MCF 10A (cell line): ENCODE results near the gene NUDT5. TPM values are rescaled to one million over a fixed set of nuclear protein-coding genes. Genes with fewer than 3 reads are reported as not detected.
A peak's percentile ranks its signal among the peaks of the same experiment; 100 is the strongest.

ENCODE experiments used
- BruUV-seq: library from RNA; stranded (reverse); fragments of 400-500 nt; replicated peaks from 2 replicates; lab custom pipeline; 2021; lab: Mats Ljungman, UMichigan
- CTCF ChIA-PET: fragments of 300-600 bp; sonication (Branson Sonifier 250); formaldehyde crosslinking; extraction: SDS; loops from one replicate; lab custom pipeline; 2021; ENCODE audit warnings: antibody characterized with exemption, inconsistent platforms; lab: Yijun Ruan, JAX
- POLR2A ChIA-PET: fragments of 300-600, 350-650 bp; sonication (Branson Sonifier 250); formaldehyde crosslinking; extraction: SDS; loops from one replicate; lab custom pipeline; 2020; ENCODE audit warnings: antibody characterized with exemption, inconsistent platforms; lab: Yijun Ruan, JAX
- DNase-seq: peaks from one replicate; pipeline ENCODE4 v3.0.0-alpha.2; 2018; ENCODE audit not compliant: unreplicated experiment
- H3K27ac Mint-ChIP-seq: one replicate; pipeline ENCODE4 v1.8.0; 2022; ENCODE audit warnings: mild to moderate bottlenecking, low read depth, mixed read lengths; ENCODE audit not compliant: unreplicated experiment
- H3K27me3 Mint-ChIP-seq: one replicate; pipeline ENCODE4 v1.8.0; 2022; ENCODE audit warnings: mixed read lengths; ENCODE audit not compliant: insufficient read depth, unreplicated experiment
- H3K36me3 Mint-ChIP-seq: one replicate; pipeline ENCODE4 v1.8.0; 2022; ENCODE audit warnings: mild to moderate bottlenecking, moderate library complexity, mixed read lengths; ENCODE audit not compliant: insufficient read depth, unreplicated experiment
- H3K4me1 Mint-ChIP-seq: one replicate; pipeline ENCODE4 v1.8.0; 2022; ENCODE audit warnings: mixed read lengths; ENCODE audit not compliant: insufficient read depth, unreplicated experiment
- H3K4me3 Mint-ChIP-seq: one replicate; pipeline ENCODE4 v1.8.0; 2022; ENCODE audit warnings: mild to moderate bottlenecking, moderate library complexity, mixed read lengths; ENCODE audit not compliant: unreplicated experiment
- H3K9me3 Mint-ChIP-seq: one replicate; pipeline ENCODE4 v1.8.0; 2022; ENCODE audit warnings: mixed read lengths; ENCODE audit not compliant: unreplicated experiment
- intact Hi-C: fragments of 100-400 bp; cut with micrococcal nuclease; formaldehyde crosslinking; loops from 2 replicates; pipeline ENCODE4 v1.14.1; 2022
- total RNA-seq: library from RNA; stranded (reverse); gene quantifications from 2 replicates; pipeline ENCODE4 v1.2.3, GENCODE V29; 2022
- TF ChIP-seq, protein P1 (sequence below): fragments of 200-600 bp; IDR thresholded peaks from one replicate; pipeline ENCODE4 v1.8.0; 2022; ENCODE audit warnings: antibody characterized with exemption, mild to moderate bottlenecking; ENCODE audit not compliant: unreplicated experiment

NUDT5 gene
- total RNA-seq, 1 experiment from 2014 or later: 84.2 TPM

DNA sequence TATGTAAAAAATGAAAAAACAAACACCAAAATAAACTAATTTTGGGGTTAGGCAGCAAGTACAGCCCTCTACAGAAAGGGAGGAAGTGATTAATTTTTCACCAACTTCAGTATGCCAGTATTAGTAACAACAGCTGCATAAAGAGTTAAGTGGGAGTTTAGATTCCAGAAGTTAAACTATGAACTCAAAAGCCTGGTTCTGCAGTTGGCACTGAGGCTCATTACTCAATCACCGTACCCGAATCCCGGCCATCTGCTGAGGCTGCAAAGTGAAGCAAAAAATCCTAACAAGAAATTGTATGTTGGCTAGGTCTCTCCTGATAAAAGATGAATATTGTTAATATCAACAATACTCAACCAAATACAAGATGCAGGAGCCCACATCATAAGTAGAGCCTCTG, 4.0 kb downstream of the NUDT5 start:
- peak; percentile 18 for DNase-seq
- H3K9me3 Mint-ChIP-seq: no peaks in the 10 kb centered on the region
- no peaks in the 10 kb centered on the region for H3K27me3 Mint-ChIP-seq
- no peak overlapping the region for H3K4me3 Mint-ChIP-seq
- TF ChIP-seq, protein P1, sequence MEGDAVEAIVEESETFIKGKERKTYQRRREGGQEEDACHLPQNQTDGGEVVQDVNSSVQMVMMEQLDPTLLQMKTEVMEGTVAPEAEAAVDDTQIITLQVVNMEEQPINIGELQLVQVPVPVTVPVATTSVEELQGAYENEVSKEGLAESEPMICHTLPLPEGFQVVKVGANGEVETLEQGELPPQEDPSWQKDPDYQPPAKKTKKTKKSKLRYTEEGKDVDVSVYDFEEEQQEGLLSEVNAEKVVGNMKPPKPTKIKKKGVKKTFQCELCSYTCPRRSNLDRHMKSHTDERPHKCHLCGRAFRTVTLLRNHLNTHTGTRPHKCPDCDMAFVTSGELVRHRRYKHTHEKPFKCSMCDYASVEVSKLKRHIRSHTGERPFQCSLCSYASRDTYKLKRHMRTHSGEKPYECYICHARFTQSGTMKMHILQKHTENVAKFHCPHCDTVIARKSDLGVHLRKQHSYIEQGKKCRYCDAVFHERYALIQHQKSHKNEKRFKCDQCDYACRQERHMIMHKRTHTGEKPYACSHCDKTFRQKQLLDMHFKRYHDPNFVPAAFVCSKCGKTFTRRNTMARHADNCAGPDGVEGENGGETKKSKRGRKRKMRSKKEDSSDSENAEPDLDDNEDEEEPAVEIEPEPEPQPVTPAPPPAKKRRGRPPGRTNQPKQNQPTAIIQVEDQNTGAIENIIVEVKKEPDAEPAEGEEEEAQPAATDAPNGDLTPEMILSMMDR: no peak
- peaks cover 22% of the 10 kb centered on the region for H3K4me1 Mint-ChIP-seq
- no peak overlapping the region for H3K27ac Mint-ChIP-seq
- POLR2A ChIA-PET: interaction anchor here (0.7 kb wide), 1 partner anchor 12 kb away, joined by 3 read pairs; no protein-coding TSS in a partner anchor
- intact Hi-C loops: loop anchor here (10.0 kb wide), 1 partner anchor 407 kb away; no protein-coding TSS in a partner anchor
- CTCF ChIA-PET: no interaction called here
- H3K36me3 Mint-ChIP-seq: peaks cover 37% of the 10 kb centered on the region
- no TSS peak for BruUV-seq

DNA sequence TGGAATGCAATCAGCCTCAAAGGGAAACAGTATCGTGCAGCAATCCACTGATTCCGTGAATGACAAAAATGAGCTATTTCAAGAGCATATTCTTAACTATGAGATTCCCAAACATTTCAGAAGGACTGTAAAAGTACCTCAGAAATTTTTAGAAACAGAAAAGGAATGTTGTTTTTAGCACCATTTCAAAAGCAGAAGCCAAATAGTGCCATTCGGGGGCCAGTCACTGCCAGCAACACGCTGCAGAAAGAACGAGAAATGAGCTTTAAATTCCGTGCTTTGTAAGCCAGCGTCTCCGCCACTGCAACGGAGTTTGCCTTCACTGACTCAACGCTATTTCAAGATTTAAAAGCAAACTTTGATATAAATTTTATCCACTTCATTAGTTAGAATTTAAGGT, 6.3 kb downstream of the NUDT5 start:
- CTCF ChIA-PET: no interaction called here
- H3K36me3 Mint-ChIP-seq: peaks cover 60% of the 10 kb centered on the region
- H3K4me3 Mint-ChIP-seq: no peak overlapping the region
- no peaks in the 10 kb centered on the region for H3K9me3 Mint-ChIP-seq
- H3K27me3 Mint-ChIP-seq: no peaks in the 10 kb centered on the region
- POLR2A ChIA-PET: interaction anchor here (1.1 kb wide), 1 partner anchor 9 kb away, joined by 6 read pairs; no protein-coding TSS in a partner anchor
- intact Hi-C loops: no loop called here
- H3K4me1 Mint-ChIP-seq: peaks cover 18% of the 10 kb centered on the region
- TF ChIP-seq, protein P1: no peak
- no peak for DNase-seq
- no TSS peak for BruUV-seq
- no peak overlapping the region for H3K27ac Mint-ChIP-seq

DNA sequence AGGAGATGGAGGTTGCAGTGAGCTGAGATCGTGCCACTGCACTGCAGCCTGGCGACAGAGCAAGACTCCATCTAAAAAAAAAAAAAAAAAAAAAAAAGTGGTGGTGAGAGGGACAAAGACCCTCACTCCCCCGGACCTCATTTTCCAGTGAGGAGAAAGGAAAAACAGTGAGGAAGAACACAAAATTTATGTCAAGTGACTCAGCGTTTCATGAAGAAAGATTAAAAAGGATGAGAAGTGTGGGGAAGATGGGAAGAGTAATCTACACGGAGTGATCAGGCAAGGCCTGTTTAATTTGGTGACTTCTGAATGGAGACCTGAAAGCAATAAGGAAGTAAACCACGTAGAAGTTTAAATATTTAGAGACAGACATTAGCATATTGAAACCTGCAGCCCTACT, 7.0 kb downstream of the NUDT5 start:
- no peak overlapping the region for H3K4me3 Mint-ChIP-seq
- CTCF ChIA-PET: no interaction called here
- H3K27ac Mint-ChIP-seq: no peak overlapping the region
- TF ChIP-seq, protein P1: no peak
- BruUV-seq: no TSS peak
- H3K9me3 Mint-ChIP-seq: no peaks in the 10 kb centered on the region
- H3K27me3 Mint-ChIP-seq: no peaks in the 10 kb centered on the region
- intact Hi-C loops: no loop called here
- POLR2A ChIA-PET: no interaction called here
- no peak for DNase-seq
- H3K4me1 Mint-ChIP-seq: peaks cover 12% of the 10 kb centered on the region
- peaks cover 62% of the 10 kb centered on the region for H3K36me3 Mint-ChIP-seq

DNA sequence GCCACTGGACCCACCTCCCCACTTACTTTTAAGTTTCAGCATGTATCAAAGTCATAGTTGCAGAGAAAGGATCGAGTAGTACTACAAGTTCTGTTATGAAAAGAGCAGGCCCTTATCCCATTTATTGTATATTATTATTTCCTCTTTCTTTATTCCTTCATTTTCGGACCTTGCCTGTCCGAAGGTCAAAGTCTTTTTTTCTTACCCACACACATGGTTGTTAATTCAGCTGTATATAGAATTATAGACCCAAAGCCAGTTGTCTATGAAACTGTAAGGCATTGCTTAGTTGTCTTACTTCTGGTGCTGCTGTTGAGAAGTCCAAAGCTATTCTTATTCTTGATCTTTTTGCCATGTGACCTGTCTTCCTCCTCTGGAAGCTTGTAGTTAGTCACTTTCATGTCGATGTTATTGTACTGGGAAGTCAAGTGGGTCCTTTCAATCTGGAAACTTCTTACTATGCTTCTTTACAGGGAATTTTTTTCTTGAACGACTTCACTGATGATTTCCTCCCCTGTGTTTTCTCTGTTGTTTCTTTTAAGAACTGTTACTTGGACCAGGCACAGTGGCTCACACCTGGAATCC, 8.3 kb downstream of the NUDT5 start:
- Mint-ChIP-seq H3K4me1 (peaks cover 6% of the 10 kb centered on the region), H3K27me3 (no peaks in the 10 kb centered on the region), H3K36me3 (peaks cover 69% of the 10 kb centered on the region), H3K4me3 (no peak overlapping the region), H3K27ac (no peak overlapping the region), H3K9me3 (no peaks in the 10 kb centered on the region)
- POLR2A ChIA-PET: interaction anchor here (1.1 to 1.3 kb wide), 2 partner anchors 9 to 83 kb away, joined by 3 read pairs; partner anchors contain the start of genes CDC123 and NUDT5
- TF ChIP-seq, protein P1: no peak
- no peak for DNase-seq
- BruUV-seq: no TSS peak
- CTCF ChIA-PET: no interaction called here
- intact Hi-C loops: no loop called here
